ENCODE measurements around the gene FRMD1. TPM values are rescaled to one million over a fixed set of nuclear protein-coding genes. Genes with fewer than 3 reads are reported as not detected.

Gene FRMD1
- total RNA-seq, 1 donor from 2014 or later: not detected

- no peak overlapping the region for H3K4me3 ChIP-seq (ENCODE audit: insufficient read depth, low read depth, low read length)
- H3K36me3 Mint-ChIP-seq (ENCODE audit: low read depth, unreplicated experiment): no peaks in the 10 kb centered on the region
- no peak overlapping the region for H2AFZ ChIP-seq (ENCODE audit: low read depth, low read length)
- TF ChIP-seq EZH2 (IDR thresholded peaks at IDR 0.05; ENCODE audit: insufficient read depth, low read length) (no peak), CTCF (IDR thresholded peaks at IDR 0.05; ENCODE audit: insufficient read depth, low read depth, low read length) (no peak)
- peaks cover 2% of the 10 kb centered on the region for H3K27me3 ChIP-seq (ENCODE audit: insufficient read depth, low read length)
- H3K4me3 Mint-ChIP-seq (ENCODE audit: unreplicated experiment): no peak overlapping the region
- H3K4me2 ChIP-seq (ENCODE audit: low read length): no peak overlapping the region
- DNase-seq (ENCODE audit: low read depth) (no peak), FAIRE-seq (no peak)
- H3K4me1 Mint-ChIP-seq (ENCODE audit: low read depth, unreplicated experiment): no peaks in the 10 kb centered on the region
- H3K9me3 Mint-ChIP-seq (ENCODE audit: unreplicated experiment): peaks cover 3% of the 10 kb centered on the region
- no peaks in the 10 kb centered on the region for H3K79me2 ChIP-seq (ENCODE audit: insufficient read depth, low read length)
- H3K27me3 Mint-ChIP-seq (ENCODE audit: low read depth, unreplicated experiment): peaks cover 41% of the 10 kb centered on the region
- H3K9ac ChIP-seq (ENCODE audit: low read length): no peak overlapping the region
- no peaks in the 10 kb centered on the region for H3K36me3 ChIP-seq (ENCODE audit: insufficient read depth, low read length)
- peaks cover 7% of the 10 kb centered on the region for H3K9me3 ChIP-seq (ENCODE audit: insufficient read depth, low read depth, low read length)
- no peaks in the 10 kb centered on the region for H3K4me1 ChIP-seq (ENCODE audit: insufficient read depth, low read length)
- no peaks in the 10 kb centered on the region for H4K20me1 ChIP-seq (ENCODE audit: insufficient read depth, low read length)
- H3K27ac ChIP-seq (ENCODE audit: low read depth, low read length): no peak overlapping the region
- H3K27ac Mint-ChIP-seq (ENCODE audit: unreplicated experiment): no peak overlapping the region
These were observed 3.2 kb downstream of the FRMD1 start for GRCh38 chr6:168075787-168076202.

- Histone ChIP-seq H3K36me3 (ENCODE audit: insufficient read depth, low read length) (no peaks in the 10 kb centered on the region), H3K4me3 (ENCODE audit: insufficient read depth, low read depth, low read length) (no peak overlapping the region), H4K20me1 (ENCODE audit: insufficient read depth, low read length) (no peaks in the 10 kb centered on the region), H3K9me3 (ENCODE audit: insufficient read depth, low read depth, low read length) (peaks cover 7% of the 10 kb centered on the region), H3K79me2 (ENCODE audit: insufficient read depth, low read length) (no peaks in the 10 kb centered on the region), H2AFZ (ENCODE audit: low read depth, low read length) (no peak overlapping the region), H3K27me3 (ENCODE audit: insufficient read depth, low read length) (peaks cover 5% of the 10 kb centered on the region), H3K27ac (ENCODE audit: low read depth, low read length) (no peak overlapping the region), H3K4me2 (ENCODE audit: low read length) (no peak overlapping the region), H3K9ac (ENCODE audit: low read length) (no peak overlapping the region), H3K4me1 (ENCODE audit: insufficient read depth, low read length) (no peaks in the 10 kb centered on the region)
- H3K36me3 Mint-ChIP-seq (ENCODE audit: low read depth, unreplicated experiment): no peaks in the 10 kb centered on the region
- FAIRE-seq (no peak), DNase-seq (ENCODE audit: low read depth) (no peak)
- H3K27ac Mint-ChIP-seq (ENCODE audit: unreplicated experiment): no peak overlapping the region
- TF ChIP-seq EZH2 (IDR thresholded peaks at IDR 0.05; ENCODE audit: insufficient read depth, low read length) (no peak), CTCF (IDR thresholded peaks at IDR 0.05; ENCODE audit: insufficient read depth, low read depth, low read length) (no peak)
- H3K4me3 Mint-ChIP-seq (ENCODE audit: unreplicated experiment): no peak overlapping the region
- no peaks in the 10 kb centered on the region for H3K4me1 Mint-ChIP-seq (ENCODE audit: low read depth, unreplicated experiment)
- peaks cover 42% of the 10 kb centered on the region for H3K27me3 Mint-ChIP-seq (ENCODE audit: low read depth, unreplicated experiment)
- peaks cover 3% of the 10 kb centered on the region for H3K9me3 Mint-ChIP-seq (ENCODE audit: unreplicated experiment)
These were observed 3.8 kb downstream of the FRMD1 start for GRCh38 chr6:168075216-168075615.

- Histone ChIP-seq H3K4me2 (ENCODE audit: low read length) (no peak overlapping the region), H2AFZ (ENCODE audit: low read depth, low read length) (no peak overlapping the region), H3K36me3 (ENCODE audit: insufficient read depth, low read length) (no peaks in the 10 kb centered on the region), H3K9ac (ENCODE audit: low read length) (no peak overlapping the region), H3K27ac (ENCODE audit: low read depth, low read length) (no peak overlapping the region), H4K20me1 (ENCODE audit: insufficient read depth, low read length) (no peaks in the 10 kb centered on the region), H3K9me3 (ENCODE audit: insufficient read depth, low read depth, low read length) (peaks cover 7% of the 10 kb centered on the region), H3K27me3 (ENCODE audit: insufficient read depth, low read length) (peaks cover 5% of the 10 kb centered on the region), H3K4me1 (ENCODE audit: insufficient read depth, low read length) (no peaks in the 10 kb centered on the region), H3K4me3 (ENCODE audit: insufficient read depth, low read depth, low read length) (no peak overlapping the region), H3K79me2 (ENCODE audit: insufficient read depth, low read length) (no peaks in the 10 kb centered on the region)
- TF ChIP-seq CTCF (IDR thresholded peaks at IDR 0.05; ENCODE audit: insufficient read depth, low read depth, low read length) (no peak), EZH2 (IDR thresholded peaks at IDR 0.05; ENCODE audit: insufficient read depth, low read length) (no peak)
- FAIRE-seq (peak; percentile 66), DNase-seq (ENCODE audit: low read depth) (no peak)
- Mint-ChIP-seq H3K9me3 (ENCODE audit: unreplicated experiment) (peaks cover 3% of the 10 kb centered on the region), H3K27ac (ENCODE audit: unreplicated experiment) (no peak overlapping the region), H3K27me3 (ENCODE audit: low read depth, unreplicated experiment) (peaks cover 51% of the 10 kb centered on the region), H3K4me3 (ENCODE audit: unreplicated experiment) (no peak overlapping the region), H3K4me1 (ENCODE audit: low read depth, unreplicated experiment) (no peaks in the 10 kb centered on the region), H3K36me3 (ENCODE audit: low read depth, unreplicated experiment) (no peaks in the 10 kb centered on the region)
These were observed 4.9 kb downstream of the FRMD1 start for GRCh38 chr6:168073937-168074730.

Measured in astrocyte (in vitro differentiated cells and primary cell).